Measurements from ENCODE around the gene BTBD9. TPM values are rescaled to one million over a fixed set of nuclear protein-coding genes. Genes with fewer than 3 reads are reported as not detected.

Gene BTBD9
- total and polyA plus RNA-seq, 2 of the 13 experiments (the other 11 are each of a cell fraction or from before 2014, with no cell fraction given) = 1.2 to 3.0 TPM

DNA sequence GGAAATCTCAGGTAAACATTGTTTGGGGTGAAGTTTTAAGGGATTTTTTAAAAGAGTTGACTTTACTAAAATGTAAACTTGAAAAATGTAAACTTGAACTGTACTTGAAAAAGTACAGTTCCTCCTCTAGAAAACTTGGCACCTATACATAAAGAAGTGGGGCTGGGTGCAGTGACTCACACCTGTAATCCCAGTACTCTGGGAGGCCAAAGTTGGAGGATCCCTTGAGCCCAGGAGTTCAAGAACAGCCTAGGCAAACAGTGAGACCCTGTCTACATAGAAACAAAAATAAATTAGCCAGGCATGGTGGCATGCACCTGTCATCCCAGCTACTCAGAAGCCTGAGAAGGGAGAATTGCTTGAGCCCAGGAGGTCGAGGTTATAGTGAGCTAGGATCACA is 7.2 kb downstream of the BTBD9 start:
- peaks cover 9% of the 10 kb centered on the region for H3K4me1 ChIP-seq (ENCODE audit: insufficient read depth, low read length)
- ChIA-PET POLR2A (no interaction called here), CTCF (ENCODE audit: low intra/inter-chr PET ratio, low total read pairs) (no interaction called here)
- no peak overlapping the region for H3K9ac ChIP-seq (ENCODE audit: insufficient read depth, low read depth, low read length)
- TF ChIP-seq ETV6 (CRISPR knock-in tag; conservative IDR thresholded peaks at IDR 0.05) = no peak
- TF ChIP-seq NONO (IDR thresholded peaks at IDR 0.05) = no peak
- TF ChIP-seq NONO (CRISPR knock-in tag; conservative IDR thresholded peaks at IDR 0.05) = no peak
- no peak for TF ChIP-seq ZFAT (CRISPR knock-in tag; conservative IDR thresholded peaks at IDR 0.05)
- no peak for TF ChIP-seq PRPF4 (IDR thresholded peaks at IDR 0.05; ENCODE audit: low read depth, low read length, poor library complexity, severe bottlenecking)
- TF ChIP-seq YEATS4 (CRISPR knock-in tag; IDR thresholded peaks at IDR 0.05; ENCODE audit: borderline replicate concordance) = no peak
- no peak for TF ChIP-seq KLF11 (CRISPR knock-in tag; IDR thresholded peaks at IDR 0.05)
- no peak for TF ChIP-seq RFXAP (CRISPR knock-in tag; IDR thresholded peaks at IDR 0.05; ENCODE audit: borderline replicate concordance)
- no peak for TF ChIP-seq IKZF1 (IDR thresholded peaks at IDR 0.05)
- no peak for TF ChIP-seq NFKBIZ (CRISPR knock-in tag; IDR thresholded peaks at IDR 0.05)
- no peak for TF ChIP-seq ZSCAN30 (CRISPR knock-in tag; IDR thresholded peaks at IDR 0.05)
- no peak for TF ChIP-seq HDAC1 (CRISPR knock-in tag; IDR thresholded peaks at IDR 0.05)
- DNase-seq (ENCODE audit: low spot score) (no peak), ATAC-seq (no peak), FAIRE-seq (no peak)
- H3K27me3 ChIP-seq (ENCODE audit: control insufficient read depth in 1 of 2, insufficient read depth in 2 of 2, low read length in 2 of 2) = no peaks in the 10 kb centered on the region
- H3K9me3 ChIP-seq (ENCODE audit: low read length) = no peaks in the 10 kb centered on the region
- no TSS peak for BruUV-seq (replicated peaks)
- H2AFZ ChIP-seq (ENCODE audit: low read length) = no peak overlapping the region
- H3K4me3 ChIP-seq (replicated peaks in 1 of 3; ENCODE audit: insufficient read depth in 1 of 3, low read depth in 2 of 3, low read length in 3 of 3) = no peak overlapping the region
- intact Hi-C loops (cut with micrococcal nuclease; ENCODE audit: unreplicated experiment) (no loop called here), in situ Hi-C loops (cut with HindIII; ENCODE audit: extremely low pct_ligation_motif_present, low pct_unique_long_range_greater_than_20kb) (no loop called here)
- no peak overlapping the region for H3K4me2 ChIP-seq (ENCODE audit: low read depth, low read length)
- H3K79me2 ChIP-seq (ENCODE audit: insufficient read depth, low read length) = no peaks in the 10 kb centered on the region
- no peaks in the 10 kb centered on the region for H4K20me1 ChIP-seq (ENCODE audit: insufficient read depth, low read length)
- H3K27ac ChIP-seq (ENCODE audit: extremely low read length, insufficient read depth, low read length) = no peak overlapping the region
- no peaks in the 10 kb centered on the region for H3K36me3 ChIP-seq (replicated peaks in 1 of 2; ENCODE audit: control insufficient read depth in 1 of 2, insufficient read depth in 2 of 2, low read length in 2 of 2)
- 11% methylated on average over 1 of the region's 1 CpG for WGBS (ENCODE audit: low lambda C conversion rate)
